Right cardiac atrium (tissue), 5 donors: ENCODE data around the gene C3orf18. TPM values are rescaled to one million over a fixed set of nuclear protein-coding genes. Genes with fewer than 3 reads are reported as not detected.

Experiments used
- ATAC-seq, 2 donors: fragments of 200-7000 bp; cut with Tn5 transposase; one replicate each; pipeline versions ENCODE4 v1.8.0 to v1.9.1; 2020; ENCODE audit warnings: moderate library complexity in 2 of 2, mild to moderate bottlenecking in 1 of 2
- DNase-seq, 3 donors: peaks; one replicate each; pipeline ENCODE4 v3.0.0-alpha.2; 2020
- H3K27ac ChIP-seq: one replicate; pipeline ENCODE4 v1.5.1; 2013; ENCODE audit warnings: mild to moderate bottlenecking, low read length, control low read depth, moderate library complexity
- H3K27me3 ChIP-seq: one replicate; pipeline ENCODE4 v1.6.1; 2013; ENCODE audit not compliant: control insufficient read depth, insufficient read depth
- H3K4me1 ChIP-seq: one replicate; pipeline ENCODE4 v1.6.1; 2013; ENCODE audit warnings: low read length; ENCODE audit not compliant: control insufficient read depth, insufficient read depth
- H3K4me3 ChIP-seq: one replicate; pipeline ENCODE4 v1.5.1; 2013; ENCODE audit warnings: low read length, control low read depth
- H3K9me3 ChIP-seq: one replicate; pipeline ENCODE4 v1.6.1; 2013; ENCODE audit warnings: low read length; ENCODE audit not compliant: control insufficient read depth
- WGBS: extraction: QIAGEN DNeasy Blood & Tissue Kit; methylation state at CpG from one replicate; pipeline ENCODE4 v1.1.7; 2013; 5-methylcytosine and 5-hydroxymethylcytosine counted together
- intact Hi-C, 4 donors: fragments of 100-400 bp; cut with DNase I; formaldehyde crosslinking; loops; one replicate each; pipeline versions ENCODE4 v1.11.0 to v1.14.0; 2022 to 2023
- long read RNA-seq, 4 donors: library from polyadenylated mRNA; unstranded; transcript quantifications; one replicate each; pipeline ENCODE4 v2.0.0, GENCODE V29; 2020 to 2021
- polyA plus RNA-seq: library from polyadenylated mRNA; stranded (reverse); fragments of 200-250 nt; gene quantifications from one replicate; pipeline ENCODE4 v1.2.3, GENCODE V29; 2013
- total RNA-seq, 4 donors: library from RNA; stranded (reverse); fragmentation: NEBNext Ultra II Directional; extraction: Animal tissue kit (Norgen Biotek cat#: 25700); gene quantifications; one replicate each; pipeline ENCODE4 v1.2.1, GENCODE V29; 2021
- donor health status: healthy with polysubstance abuse.
- donor health status: DM: no; HTN: yes; CAD: no.
- donor health status: DM: no; HTN: no; CAD: no.
- donor health status: DM: no; HTN: yes; CAD: no; lungs with severe emphysema.
- donor health status: DM: yes; HTN: yes; CAD: no.

Gene C3orf18
- total RNA-seq: 10 to 100 TPM; 27.2 to 44.2 (median 40.6) TPM
- polyA plus RNA-seq: 29.5 TPM
- long read RNA-seq, donor 1, transcript C3orf18-209 (2 exons, 638 nt): minor isoform, 16 of 188 reads
- long read RNA-seq, donor 1, transcript C3orf18-201 (6 exons, 2,655 nt): minor isoform, 8 of 188 reads
- long read RNA-seq, donor 1, transcript C3orf18-203 (5 exons, 2,486 nt): minor isoform, 61 of 188 reads
- long read RNA-seq, donor 1, transcript C3orf18-210 (4 exons, 788 nt): major isoform, 73 of 188 reads
- long read RNA-seq, donor 1, partial matches to known transcripts: 4 of 188 reads
- long read RNA-seq, donor 1, other reads (novel, unspliced or antisense): 23 of 188 reads
- long read RNA-seq, donor 2, transcript C3orf18-203 (5 exons, 2,486 nt): major isoform, 36 of 79 reads
- long read RNA-seq, donor 2, transcript C3orf18-201 (6 exons, 2,655 nt): minor isoform, 13 of 79 reads
- long read RNA-seq, donor 2, transcript C3orf18-210 (4 exons, 788 nt): minor isoform, 19 of 79 reads
- long read RNA-seq, donor 2, partial matches to known transcripts: 3 of 79 reads
- long read RNA-seq, donor 2, other reads (novel, unspliced or antisense): 5 of 79 reads
- long read RNA-seq, donor 3, transcript C3orf18-201 (6 exons, 2,655 nt): minor isoform, 20 of 343 reads
- long read RNA-seq, donor 3, transcript C3orf18-203 (5 exons, 2,486 nt): major isoform, 128 of 343 reads
- long read RNA-seq, donor 3, transcript C3orf18-209 (2 exons, 638 nt): minor isoform, 17 of 343 reads
- long read RNA-seq, donor 3, transcript C3orf18-210 (4 exons, 788 nt): minor isoform, 118 of 343 reads
- long read RNA-seq, donor 3, partial matches to known transcripts: 5 of 343 reads
- long read RNA-seq, donor 3, other reads (novel, unspliced or antisense): 54 of 343 reads
- long read RNA-seq, donor 4, transcript C3orf18-203 (5 exons, 2,486 nt): major isoform, 30 of 78 reads
- long read RNA-seq, donor 4, transcript C3orf18-210 (4 exons, 788 nt): minor isoform, 24 of 78 reads
- long read RNA-seq, donor 4, transcript C3orf18-201 (6 exons, 2,655 nt): minor isoform, 6 of 78 reads
- long read RNA-seq, donor 4, partial matches to known transcripts: 1 of 78 reads
- long read RNA-seq, donor 4, other reads (novel, unspliced or antisense): 12 of 78 reads

DNA sequence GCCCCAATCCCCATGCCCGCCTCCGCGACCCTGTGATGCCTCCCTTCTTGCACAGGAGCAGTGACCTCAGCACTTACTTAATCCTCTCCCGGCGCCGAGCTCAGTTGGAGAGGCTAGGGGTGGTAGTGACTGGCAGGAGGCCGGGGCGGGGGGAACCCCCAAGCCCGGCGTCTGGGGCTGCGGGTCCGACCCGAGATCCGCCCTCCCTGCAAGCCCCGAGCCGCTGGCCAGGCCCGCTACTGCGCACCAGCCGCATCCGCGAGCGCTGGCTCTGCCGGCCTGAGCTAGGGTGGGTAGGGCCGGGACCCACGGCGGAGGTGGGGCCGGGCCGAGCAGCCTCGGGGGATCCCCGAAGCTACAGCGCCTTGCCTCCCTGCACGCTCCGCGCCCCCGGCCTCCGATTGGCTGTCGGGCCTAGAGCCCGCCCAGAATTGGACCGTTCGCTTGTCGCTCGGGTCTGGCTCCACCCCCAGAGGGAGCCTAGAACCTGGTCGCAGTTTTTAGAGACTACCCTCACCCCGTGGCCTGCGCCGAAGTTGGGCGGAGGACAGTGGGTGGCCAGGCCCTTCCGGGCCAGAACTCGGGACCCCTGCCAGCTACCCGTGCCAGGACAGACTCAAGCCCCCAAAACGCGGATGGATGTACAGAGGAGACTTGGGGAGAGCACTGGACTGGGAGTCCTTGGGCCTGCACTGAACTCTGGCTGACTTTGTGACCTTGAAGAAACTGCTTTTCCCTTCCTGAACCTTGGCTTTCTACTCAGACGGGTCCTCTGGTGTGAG lies at the start of gene C3orf18:
TSS of gene C3orf18 (minus strand) at position 362 of the 782 bp plus-strand sequence. CDS start 2,048 bp downstream, outside the sequence.
- Histone ChIP-seq H3K4me3 (peak within 1 kb of the TSS; percentile 65), H3K27me3 (no peaks in the 10 kb centered on the region), H3K9me3 (no peaks in the 10 kb centered on the region), H3K27ac (peak within 1 kb of the TSS; percentile 86), H3K4me1 (peaks cover 3% of the 10 kb centered on the region)
- DNase-seq (peak; percentile 96 to 98 (median 98)), ATAC-seq (peak; percentile 82 to 84)
- intact Hi-C loops: no loop called here
- 1% methylated on average over 53 of the region's 53 CpGs for WGBS

- ATAC-seq: peak; percentile 82 to 84
- no peaks in the 10 kb centered on the region for H3K27me3 ChIP-seq
- DNase-seq: peak; percentile 93 to 97 (median 97)
- intact Hi-C loops: loop anchor here (2.0 to 10.0 kb wide), 4 partner anchors 54 to 768 kb away; partner anchors contain the start of gene MANF (in 2 of the 4)
- no peaks in the 10 kb centered on the region for H3K9me3 ChIP-seq
- peaks cover 12% of the 10 kb centered on the region for H3K4me1 ChIP-seq
- peak overlapping the region; percentile 71 for H3K4me3 ChIP-seq
- under 1% methylated on average over 22 of the region's 22 CpGs for WGBS
- H3K27ac ChIP-seq: peak overlapping the region; percentile 85
Observed at GRCh38 chr3:50616770-50617095, 49.2 kb upstream of the C3orf18 start.

DNA sequence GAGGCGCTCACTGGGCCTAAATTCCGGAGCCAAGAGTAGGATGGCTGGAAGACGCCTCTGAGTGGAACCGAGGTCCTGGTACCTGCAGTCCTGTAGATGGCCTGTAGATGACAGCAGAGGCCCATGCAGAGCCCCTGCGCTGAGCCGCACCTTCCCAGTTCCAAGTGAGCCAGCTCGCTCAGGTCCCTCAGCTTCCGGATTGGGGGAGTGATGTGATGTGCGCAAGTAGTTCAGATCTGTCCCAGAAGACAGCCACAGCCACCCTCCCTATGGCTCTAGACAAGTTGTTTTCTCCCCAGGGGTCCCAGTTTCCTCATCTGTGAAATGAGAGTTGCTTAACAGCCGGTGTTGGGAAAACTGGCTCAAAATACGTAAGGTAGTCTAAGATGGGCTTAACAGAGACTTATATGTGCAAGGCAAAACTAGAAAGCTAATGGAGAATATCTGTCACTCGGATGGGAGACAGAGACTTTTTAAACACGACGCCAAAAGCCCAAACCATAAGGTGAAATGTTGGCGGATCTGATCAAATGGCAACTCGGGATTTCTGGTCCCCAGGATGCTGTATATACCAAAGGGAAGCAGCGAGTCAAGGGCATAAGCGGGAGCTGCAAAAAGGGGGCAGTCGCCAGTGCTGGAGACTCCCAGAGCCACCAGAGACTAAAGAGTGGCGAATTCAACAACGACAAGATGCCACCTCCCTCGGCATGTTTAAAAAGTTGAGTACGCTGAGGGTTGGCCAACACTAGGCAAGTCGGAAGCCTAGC lies 48.6 kb upstream of the C3orf18 start:
- ATAC-seq: peak; percentile 49 to 57
- WGBS: under 1% methylated on average over 24 of the region's 24 CpGs

DNA sequence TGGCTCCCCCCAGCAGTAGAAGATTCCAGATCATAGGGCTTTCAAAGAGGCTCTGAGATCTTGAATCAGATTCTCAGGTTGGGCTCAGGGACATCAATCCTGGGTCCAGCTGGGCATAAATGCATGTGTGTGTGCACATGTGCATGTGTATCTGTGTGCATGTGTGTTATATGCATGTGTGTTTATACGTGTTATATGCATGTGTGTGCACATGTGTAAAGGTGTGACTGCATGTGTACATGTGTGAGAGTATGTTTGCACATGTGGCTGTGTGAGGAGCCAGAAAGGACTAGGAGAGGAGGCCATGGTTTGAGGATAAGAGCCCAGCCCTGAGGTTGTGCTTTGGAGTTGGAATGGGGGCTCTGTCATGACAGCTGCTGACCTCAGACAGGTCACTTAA lies 47.6 kb upstream of the C3orf18 start:
- 59% methylated on average over 1 of the region's 1 CpG for WGBS
- Histone ChIP-seq H3K27me3 (no peaks in the 10 kb centered on the region), H3K4me1 (peaks cover 10% of the 10 kb centered on the region), H3K4me3 (no peak overlapping the region), H3K9me3 (no peaks in the 10 kb centered on the region), H3K27ac (no peak overlapping the region)
- intact Hi-C loops: loop anchor here in 3 of 4 donors (2.0 to 10.0 kb wide), 4 partner anchors 42 to 770 kb away; partner anchors contain the start of gene MANF (in 2 of the 3)
- DNase-seq: peak in 2 of 3 donors; percentile 0 to 5
- ATAC-seq: no peak

More for the DNA sequence above, 48.6 kb upstream of the C3orf18 start:
- intact Hi-C loops: loop anchor here (2.0 to 10.0 kb wide), 4 partner anchors 55 to 769 kb away; partner anchors contain the start of gene MANF (in 2 of the 4)
- DNase-seq: peak; percentile 86 to 91 (median 88)
- no peaks in the 10 kb centered on the region for H3K27me3 ChIP-seq
- peak overlapping the region; percentile 85 for H3K27ac ChIP-seq
- H3K4me3 ChIP-seq: peak overlapping the region; percentile 71
- H3K4me1 ChIP-seq: peaks cover 12% of the 10 kb centered on the region
- H3K9me3 ChIP-seq: no peaks in the 10 kb centered on the region

GRCh38 chr3:50612970-50613846 lies 45.7 kb upstream of the C3orf18 start:
- 59% methylated on average over 6 of the region's 6 CpGs for WGBS
- H3K9me3 ChIP-seq: no peaks in the 10 kb centered on the region
- ATAC-seq (no peak), DNase-seq (peak in 2 of 3 donors; percentile 40 to 49)
- H3K27ac ChIP-seq: peak overlapping the region; percentile 22
- H3K4me1 ChIP-seq: peaks cover 10% of the 10 kb centered on the region
- H3K27me3 ChIP-seq: no peaks in the 10 kb centered on the region
- no peak overlapping the region for H3K4me3 ChIP-seq
- intact Hi-C loops: loop anchor here in 2 of 4 donors (10.0 kb wide), 1 partner anchor 772 kb away; the partner anchor contains the start of gene MANF (in 2 of the 2)

DNA sequence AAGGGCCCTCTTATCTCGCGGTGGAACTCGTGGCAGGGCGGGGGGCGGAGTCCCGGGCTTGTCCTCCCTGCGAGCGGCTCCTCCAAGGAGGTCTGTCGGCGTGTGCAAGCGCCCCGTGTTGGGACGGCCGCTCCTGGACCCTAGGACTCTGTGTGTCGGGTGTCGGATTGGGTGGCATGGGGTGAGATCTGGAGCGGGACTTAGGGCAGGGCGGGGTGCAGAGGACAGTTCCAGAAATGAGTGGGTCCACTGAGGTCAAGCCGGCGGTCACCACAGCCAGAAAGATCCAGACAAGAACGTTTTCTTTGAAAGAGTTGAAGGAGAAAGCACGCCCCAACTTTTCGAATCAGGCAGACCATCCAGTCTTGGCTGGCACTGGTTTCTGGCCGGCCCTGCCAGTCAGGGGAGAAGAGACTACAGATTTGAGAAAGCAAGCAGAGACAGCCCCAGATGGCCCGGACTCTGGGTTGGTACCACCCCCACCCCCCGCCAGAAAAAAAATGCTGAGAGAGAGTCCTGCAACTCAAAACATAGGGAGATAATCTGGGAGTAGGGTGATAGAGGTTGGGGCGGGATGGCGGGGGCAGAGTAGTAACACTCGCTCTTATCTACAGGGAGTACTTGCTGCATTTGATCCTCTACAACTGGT lies 44.8 kb upstream of the C3orf18 start:
- no peak for ATAC-seq
- H3K4me1 ChIP-seq: peaks cover 10% of the 10 kb centered on the region
- no peaks in the 10 kb centered on the region for H3K9me3 ChIP-seq
- DNase-seq: no peak
- H3K4me3 ChIP-seq: peak overlapping the region; percentile 58
- intact Hi-C loops: loop anchor here in 2 of 4 donors (10.0 kb wide), 1 partner anchor 772 kb away; the partner anchor contains the start of gene MANF (in 2 of the 2)
- H3K27ac ChIP-seq: peak overlapping the region; percentile 71
- no peaks in the 10 kb centered on the region for H3K27me3 ChIP-seq
- 5% methylated on average over 29 of the region's 29 CpGs for WGBS

- peaks cover 10% of the 10 kb centered on the region for H3K4me1 ChIP-seq
- peak within 1 kb of the TSS; percentile 58 for H3K4me3 ChIP-seq
- no peaks in the 10 kb centered on the region for H3K9me3 ChIP-seq
- WGBS: under 1% methylated on average over 75 of the region's 75 CpGs
- intact Hi-C loops: loop anchor here in 2 of 4 donors (10.0 kb wide), 1 partner anchor 773 kb away; the partner anchor contains the start of gene MANF (in 2 of the 2)
- peak; percentile 97 to 98 (median 98) for DNase-seq
- H3K27ac ChIP-seq: peak within 1 kb of the TSS; percentile 71
- ATAC-seq: peak; percentile 89 to 90
- no peaks in the 10 kb centered on the region for H3K27me3 ChIP-seq
Observed at GRCh38 chr3:50611464-50612233, 44.1 kb upstream of the C3orf18 start, which contains the start of gene CISH. CISH (minus strand) TSS chr3:50611774; CDS start chr3:50611650, 124 bp downstream.
